Measurements from ENCODE around the gene LETMD1. TPM values are rescaled to one million over a fixed set of nuclear protein-coding genes. Genes with fewer than 3 reads are reported as not detected.

The LETMD1 gene
- total and polyA plus RNA-seq, 9 of the 15 experiments (the other 6 are each of a cell fraction or from before 2014, with no cell fraction given): 58.7 to 163 (median 75.4) TPM

GRCh38 chr12:51076236-51076930 lies 28.3 kb downstream of the LETMD1 start (continued):
- no peak for TF ChIP-seq KAT7 (CRISPR knock-in tag; IDR thresholded peaks at IDR 0.05; ENCODE audit: borderline replicate concordance)

GRCh38 chr12:51077930-51078329 lies 29.8 kb downstream of the LETMD1 start:
- DNase-seq (ENCODE audit: extremely low read depth in 1 of 4, low spot score in 3 of 4) (no peak), ATAC-seq (no peak), FAIRE-seq (no peak)
- in situ Hi-C loops (cut with MboI): no loop called here
- no peak overlapping the region for H3K4me3 ChIP-seq
- peaks cover 8% of the 10 kb centered on the region; the same call in 1 of the 3 replicates for H3K36me3 ChIP-seq (ENCODE audit: control insufficient read depth, insufficient read depth, low read length)
- no peak overlapping the region for H3K9ac ChIP-seq (ENCODE audit: insufficient read depth in 1 of 2, low read depth in 2 of 2, low read length in 2 of 2)
- CTCF ChIA-PET (ENCODE audit: low intra/inter-chr PET ratio): no interaction called here
- H4K20me1 ChIP-seq (replicated peaks; ENCODE audit: control insufficient read depth, insufficient read depth, low read length): 0 out of 2 replicates have a peak, but pooled peaks cover 8% of the 10 kb centered on the region
- H3K9me1 ChIP-seq (ENCODE audit: control insufficient read depth, insufficient read depth, low read length): no peaks in the 10 kb centered on the region
- H3K4me1 ChIP-seq (replicated peaks in 1 of 2; ENCODE audit: control insufficient read depth in 2 of 2, insufficient read depth in 2 of 2, low read length in 2 of 2): peaks cover 10 to 12% of the 10 kb centered on the region in 2 experiments; a peak in 3 of 5 replicates
- H3K79me2 ChIP-seq (ENCODE audit: control insufficient read depth, insufficient read depth, low read length): peaks cover 21% of the 10 kb centered on the region
- no TSS peak for BruUV-seq (replicated peaks)
- intact Hi-C loops (cut with micrococcal nuclease): no loop called here
- POLR2A ChIA-PET: interaction anchor here (1.4 kb wide), 1 partner anchor 9 kb away, joined by 3 read pairs; no protein-coding TSS in a partner anchor
- 38% methylated on average over 5 of the region's 5 CpGs for WGBS (ENCODE audit: insufficient coverage, low coverage, missing lambda C conversion rate)
- H3K27me3 ChIP-seq (ENCODE audit: control insufficient read depth in 2 of 2, insufficient read depth in 2 of 2, low read length in 2 of 2): no peaks in the 10 kb centered on the region
- H3K9me3 ChIP-seq (replicated peaks; ENCODE audit: control insufficient read depth, insufficient read depth, low read depth, low read length): no peaks in the 10 kb centered on the region
- H3K27ac ChIP-seq (ENCODE audit: extremely low read depth, low read depth, low read length): no peak overlapping the region
- no peak overlapping the region for H2AFZ ChIP-seq (ENCODE audit: low read depth, low read length)
- H3K4me2 ChIP-seq (ENCODE audit: insufficient read depth, low read length): no peak overlapping the region
- TF ChIP-seq MAFF (IDR thresholded peaks at IDR 0.05; ENCODE audit: low read length) (no peak), SNRNP70 (optimal IDR thresholded peaks at IDR 0.05; ENCODE audit: low read depth, low read length) (no peak), TRIM25 (IDR thresholded peaks at IDR 0.05; ENCODE audit: borderline replicate concordance) (no peak), ZNF274 (IDR thresholded peaks at IDR 0.05; ENCODE audit: borderline replicate concordance, low read depth, low read length) (no peak), STAT5A (IDR thresholded peaks at IDR 0.05; ENCODE audit: borderline replicate concordance, low read length) (no peak), NR2C2 (CRISPR knock-in tag; IDR thresholded peaks at IDR 0.05) (no peak), NR2C2 (tag; IDR thresholded peaks at IDR 0.05) (no peak), IFI16 (CRISPR knock-in tag; IDR thresholded peaks at IDR 0.05) (no peak), ZC3H11A (IDR thresholded peaks at IDR 0.05; ENCODE audit: low read depth, low read length) (no peak), POLR2A (conservative IDR thresholded peaks at IDR 0.05) (no peak), FOXA1 (IDR thresholded peaks at IDR 0.05; ENCODE audit: borderline replicate concordance) (no peak), MTF1 (CRISPR knock-in tag; IDR thresholded peaks at IDR 0.05; ENCODE audit: borderline replicate concordance) (no peak), MAX (CRISPR knock-in tag; IDR thresholded peaks at IDR 0.05) (no peak), FOXJ2 (tag; IDR thresholded peaks at IDR 0.05) (no peak)

All from K562 (cell line).